HG03342 (cell line): ENCODE measurements around the gene RPRD2.

Source experiments
- ATAC-seq: cut with Tn5 transposase; IDR thresholded peaks from one replicate; pipeline ENCODE4 v1.9.1; 2021; ENCODE audit warnings: mild to moderate bottlenecking, moderate library complexity; ENCODE audit not compliant: unreplicated experiment

The RPRD2 gene

DNA sequence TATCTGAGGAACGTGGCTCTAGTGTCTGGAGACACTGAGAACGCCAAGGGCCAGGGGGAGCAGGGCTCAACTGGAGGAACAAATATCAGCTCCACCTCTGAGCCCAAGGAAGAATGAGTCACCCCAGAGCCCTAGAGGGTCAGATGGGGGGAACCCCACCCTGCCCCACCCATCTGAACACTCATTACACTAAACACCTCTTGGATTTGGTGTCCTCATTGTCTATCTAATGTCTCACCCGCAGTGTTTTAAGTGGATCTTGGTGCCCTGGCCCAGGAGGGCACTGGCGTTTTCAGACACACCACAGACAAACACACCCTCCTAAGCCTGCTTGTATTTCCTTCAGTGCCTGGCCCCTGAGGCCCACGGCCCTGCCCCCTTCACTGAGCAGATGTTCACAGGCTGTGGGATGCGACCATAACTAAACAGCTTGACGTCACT, 149.4 kb downstream of the RPRD2 start:
- no peak for ATAC-seq

GRCh38 chr1:150514260-150514659, 150.3 kb downstream of the RPRD2 start:
- no peak for ATAC-seq

DNA sequence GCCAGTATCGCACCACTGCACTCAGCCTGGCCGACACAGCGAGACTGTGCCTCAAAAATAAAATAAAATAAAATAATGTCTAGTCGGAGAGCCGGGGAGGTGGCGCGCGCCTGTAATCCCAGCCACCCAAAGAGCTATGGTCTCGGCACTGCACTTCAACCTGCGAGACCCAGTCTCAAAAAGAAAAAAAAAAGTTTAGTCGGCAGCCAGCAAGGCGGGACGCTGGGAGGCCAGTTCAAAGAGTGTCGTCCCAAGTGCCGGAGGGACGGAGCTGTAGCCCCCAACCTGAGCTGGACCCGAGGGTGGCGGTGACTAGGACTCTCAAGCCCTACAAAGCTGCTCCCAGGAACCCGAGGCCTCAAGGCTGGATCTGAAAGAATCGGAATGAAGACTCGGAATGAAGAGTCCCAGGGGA, 151.0 kb downstream of the RPRD2 start:
- no peak for ATAC-seq

DNA sequence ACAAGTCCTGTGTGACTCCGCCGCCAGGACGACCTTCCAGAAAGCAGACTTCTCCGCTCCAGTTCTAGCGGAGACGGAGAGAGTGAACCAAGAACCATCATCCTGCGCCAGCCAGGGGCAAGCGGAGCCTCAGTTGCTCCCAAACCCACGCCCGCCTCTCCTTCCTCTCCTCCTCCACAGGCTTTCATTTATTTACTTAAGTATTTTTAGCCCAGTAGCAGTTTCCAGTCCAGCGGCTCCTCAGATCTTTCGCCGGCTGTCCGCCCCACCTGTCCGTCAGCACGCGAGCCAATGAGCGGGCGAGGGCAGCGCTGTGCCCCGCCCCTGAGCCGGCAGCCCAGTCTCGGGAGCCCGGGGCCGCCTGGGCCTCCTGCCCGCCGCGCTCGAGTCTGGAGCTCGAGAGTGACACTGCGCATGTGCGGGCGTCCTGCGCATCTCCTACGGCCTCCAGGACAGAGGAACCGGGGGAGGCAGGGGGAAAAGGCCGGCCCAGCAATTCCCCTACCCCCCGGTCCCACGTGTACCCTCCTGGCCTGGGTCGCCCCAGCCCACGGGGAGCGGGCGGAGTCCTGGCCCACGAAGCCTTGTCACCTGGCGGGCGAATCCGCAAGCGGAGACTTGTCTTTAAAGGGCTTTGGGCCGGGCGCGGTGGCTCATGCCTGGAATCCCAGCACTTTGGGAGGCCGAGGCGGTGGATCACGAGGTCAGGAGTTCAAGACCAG, 151.5 kb downstream of the RPRD2 start, which contains the start of gene FALEC:
FALEC (plus strand) TSS at position 425 of the 722 bp plus-strand sequence.
- peak; percentile 95 for ATAC-seq

- no peak for ATAC-seq
Measured at GRCh38 chr1:150516050-150516591, 152.2 kb downstream of the RPRD2 start.

DNA sequence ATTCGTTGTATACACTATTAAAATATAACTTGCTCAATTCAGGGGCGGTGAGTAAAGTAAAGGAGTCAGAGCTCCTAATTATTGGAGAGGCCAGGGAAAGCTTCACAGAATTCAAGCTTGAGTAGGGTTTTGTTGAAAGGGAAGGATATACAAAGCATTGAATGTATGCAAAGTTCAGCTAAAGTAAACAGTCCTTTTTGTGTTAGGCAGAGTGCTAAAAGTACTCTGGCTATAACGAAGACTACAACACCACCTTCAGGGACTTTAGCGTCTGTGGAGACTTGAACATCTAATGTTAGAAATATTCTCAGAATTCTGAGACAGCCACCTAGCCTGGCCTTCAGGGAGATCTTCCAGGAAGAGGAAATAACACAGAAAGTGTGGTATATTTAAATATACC, 152.7 kb downstream of the RPRD2 start:
- no peak for ATAC-seq

DNA sequence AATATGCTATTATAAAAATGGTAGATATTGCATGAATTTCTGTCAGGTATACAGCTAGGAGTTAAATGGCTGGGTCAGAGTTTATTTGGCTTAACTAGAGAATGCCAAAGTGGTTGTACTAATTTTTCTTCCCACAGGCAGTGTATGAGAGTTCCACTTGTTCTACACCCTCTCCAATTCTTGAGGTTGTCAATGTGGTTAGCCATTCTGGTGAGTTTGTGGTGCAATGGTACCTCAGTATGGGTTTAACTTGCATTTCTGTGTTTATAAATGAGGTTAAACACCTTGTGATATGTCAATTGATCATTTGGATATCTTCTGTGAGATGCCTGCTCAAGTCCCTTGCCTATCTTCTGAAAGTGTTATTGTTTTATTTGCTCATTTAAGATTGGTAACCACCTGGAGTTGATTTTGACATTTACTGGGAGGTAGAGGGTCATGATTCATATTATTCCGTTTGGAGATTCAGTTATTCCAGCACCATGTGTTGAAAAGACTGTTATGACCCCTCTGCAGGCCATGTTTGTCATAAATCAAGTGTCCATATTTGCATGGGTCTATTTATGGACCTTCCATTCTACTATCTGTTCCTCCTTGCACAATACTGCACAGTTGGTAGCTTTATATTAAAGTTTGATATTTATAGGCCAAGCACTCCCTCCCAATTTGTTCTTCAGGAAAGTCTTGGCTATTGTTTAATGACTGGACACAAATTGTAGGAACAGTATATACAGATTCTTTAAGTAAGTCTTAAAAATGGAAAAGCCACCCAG, 157.4 kb downstream of the RPRD2 start:
- no peak for ATAC-seq

GRCh38 chr1:150525348-150525747, 161.4 kb downstream of the RPRD2 start:
- no peak for ATAC-seq
